HepG2 (cell line): Measurements from ENCODE around the gene PXMP4. TPM values are rescaled to one million over a fixed set of nuclear protein-coding genes. Genes with fewer than 3 reads are reported as not detected.
A peak's percentile ranks its signal among the peaks of the same experiment; 100 is the strongest.

ENCODE experiments used
- CHD4 ChIP-seq: fragments of 200-600 bp; sonication (generic); IDR thresholded peaks from 2 replicates; pipeline ENCODE4 v1.7.0; 2017; ENCODE audit warnings: mild to moderate bottlenecking, low read length, borderline replicate concordance
- KAT2B ChIP-seq: fragments of 150-350 bp; IDR thresholded peaks from 2 replicates; pipeline ENCODE4 v1.6.1; 2014; ENCODE audit warnings: low read depth, low read length, borderline replicate concordance
- KLF11 ChIP-seq: IDR thresholded peaks from 2 replicates; pipeline ENCODE4 v1.6.1; 2016; ENCODE audit warnings: missing compliant biosample characterization
- NCOA1 ChIP-seq: sonication (generic); formaldehyde crosslinking; IDR thresholded peaks from 2 replicates; pipeline ENCODE4 v1.9.0; 2021; ENCODE audit warnings: missing genetic modification reagents
- PLRG1 ChIP-seq: fragments of 450-650 bp; conservative IDR thresholded peaks from 2 replicates; pipeline ENCODE4 v1.6.1; 2016
- RBM39 ChIP-seq: fragments of 200-400 bp; formaldehyde crosslinking; IDR thresholded peaks from one replicate; pipeline ENCODE4 v1.6.1; 2018; ENCODE audit warnings: antibody characterized with exemption, mild to moderate bottlenecking, low read depth, low read length; ENCODE audit not compliant: poor library complexity, severe bottlenecking
- REL ChIP-seq: sonication (generic); formaldehyde crosslinking; conservative IDR thresholded peaks from 2 replicates; pipeline ENCODE4 v1.8.0; 2022; ENCODE audit warnings: mild to moderate bottlenecking, missing genetic modification reagents, moderate library complexity
- SIX4 ChIP-seq: sonication (generic); formaldehyde crosslinking; IDR thresholded peaks from 2 replicates; pipeline ENCODE4 v1.4.0; 2020; ENCODE audit warnings: missing genetic modification reagents
- SMYD3 ChIP-seq: sonication (generic); formaldehyde crosslinking; IDR thresholded peaks from 2 replicates; pipeline ENCODE4 v1.8.1; 2023; ENCODE audit warnings: mild to moderate bottlenecking, missing genetic modification reagents
- TERF1 ChIP-seq: sonication (generic); formaldehyde crosslinking; IDR thresholded peaks from 2 replicates; pipeline ENCODE4 v1.8.0; 2022; ENCODE audit warnings: mild to moderate bottlenecking, missing genetic modification reagents, moderate library complexity
- ZBTB14 ChIP-seq: sonication (generic); formaldehyde crosslinking; IDR thresholded peaks from 2 replicates; pipeline ENCODE4 v1.4.0; 2020; ENCODE audit warnings: missing genetic modification reagents
- ZBTB25 ChIP-seq: IDR thresholded peaks from 2 replicates; pipeline ENCODE4 v1.6.1; 2018; ENCODE audit warnings: missing genetic modification reagents
- ZNF646 ChIP-seq: sonication (generic); formaldehyde crosslinking; IDR thresholded peaks from 2 replicates; pipeline ENCODE4 v1.9.0; 2021; ENCODE audit warnings: mild to moderate bottlenecking, missing genetic modification reagents
- ZNF687 ChIP-seq: sonication (generic); formaldehyde crosslinking; IDR thresholded peaks from 2 replicates; pipeline ENCODE4 v1.5.1; 2020; ENCODE audit warnings: mild to moderate bottlenecking, missing genetic modification reagents, moderate library complexity
- polyA plus RNA-seq, 8 experiments: library from polyadenylated mRNA; depleted of rRNA in 3 of 8; stranded (reverse) in 7 of 8; unstranded in 1 of 8; fragments of >200 nt; fragmentation: Illumina TruSeq in 4 of 8; extraction: Trizol in 4 of 8; gene quantifications; 2 replicates each; pipeline versions ENCODE4 v1.2.1 to v1.2.3, GENCODE V29; 2011 to 2016; ENCODE audit warnings: low read depth in 4 of 8, missing spikeins in 1 of 8, mixed read lengths in 1 of 8; ENCODE audit not compliant: insufficient read depth in 1 of 8
- total RNA-seq, 5 experiments: library from RNA; depleted of rRNA; stranded (reverse); fragments of >200 nt; fragmentation: Illumina TruSeq; extraction: Trizol; gene quantifications; 2 replicates each; pipeline ENCODE4 v1.2.3, GENCODE V29; 2016; ENCODE audit warnings: low read depth in 1 of 5

Gene PXMP4
- total and polyA plus RNA-seq, 2 of the 13 experiments (the other 11 are each of a cell fraction or from before 2014, with no cell fraction given): not detected

GRCh38 chr20:33732166-33732970 lies 12.3 kb upstream of the PXMP4 start (continued):
- TF ChIP-seq ZBTB25 (CRISPR knock-in tag) (peak; percentile 97), CHD4 (no peak), NCOA1 (CRISPR knock-in tag) (peak; percentile 83), RBM39 (peak; percentile 90), SMYD3 (CRISPR knock-in tag) (peak; percentile 56; the same call in 1 of the 2 replicates), KLF11 (CRISPR knock-in tag) (peak; percentile 81; the same call in 1 of the 2 replicates), SIX4 (CRISPR knock-in tag) (no peak; the same call in 1 of the 2 replicates), ZBTB14 (CRISPR knock-in tag) (no peak; the same call in none of the 2 replicates), KAT2B (no peak), TERF1 (CRISPR knock-in tag) (peak; percentile 79; the same call in 1 of the 2 replicates), PLRG1 (no peak), ZNF687 (CRISPR knock-in tag) (peak; percentile 94), ZNF646 (CRISPR knock-in tag) (no peak), REL (CRISPR knock-in tag) (peak; percentile 79)
